GM21619 (cell line): Measurements from ENCODE around the gene ZFAND3.

Source experiments
- ATAC-seq: cut with Tn5 transposase; IDR thresholded peaks from one replicate; pipeline ENCODE4 v1.9.1; 2021; ENCODE audit not compliant: unreplicated experiment

The ZFAND3 gene

DNA sequence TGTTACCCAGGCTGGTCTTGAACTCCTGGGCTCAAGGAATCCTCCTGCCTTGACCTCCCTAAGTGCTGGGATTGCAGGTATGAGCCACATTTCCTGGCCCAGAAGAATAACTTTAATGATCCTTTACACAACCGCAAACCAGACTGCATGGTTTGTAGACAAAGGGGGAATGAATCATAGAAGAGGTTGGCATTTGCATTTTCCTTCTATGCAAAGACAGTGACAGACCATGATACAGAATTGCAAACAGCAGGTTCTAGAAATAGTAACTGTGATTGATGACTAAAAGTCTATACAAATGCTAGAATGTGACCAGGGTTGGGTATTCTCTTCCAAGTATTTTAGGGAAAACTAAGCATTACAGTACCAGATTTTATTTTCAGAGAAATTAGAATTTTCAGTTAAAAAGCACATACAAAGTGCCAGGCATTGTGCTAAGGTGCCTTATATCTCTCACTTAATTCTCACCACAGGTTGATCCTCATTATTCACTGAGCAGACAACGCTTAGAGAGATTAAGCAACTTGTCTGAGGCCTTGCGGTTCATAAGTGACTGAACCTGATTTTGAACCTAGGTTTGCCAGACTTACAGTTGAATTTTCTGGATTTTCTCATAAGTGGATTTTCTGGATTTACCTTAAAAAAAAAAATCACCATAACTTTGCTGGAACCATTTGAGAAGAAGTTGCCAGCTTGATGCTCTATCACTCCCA, 146.6 kb downstream of the ZFAND3 start:
- peak; percentile 49 for ATAC-seq

GRCh38 chr6:37966801-37967200, 147.3 kb downstream of the ZFAND3 start:
- no peak for ATAC-seq

- no peak for ATAC-seq
Observed at GRCh38 chr6:37967651-37968050, 148.1 kb downstream of the ZFAND3 start.

DNA sequence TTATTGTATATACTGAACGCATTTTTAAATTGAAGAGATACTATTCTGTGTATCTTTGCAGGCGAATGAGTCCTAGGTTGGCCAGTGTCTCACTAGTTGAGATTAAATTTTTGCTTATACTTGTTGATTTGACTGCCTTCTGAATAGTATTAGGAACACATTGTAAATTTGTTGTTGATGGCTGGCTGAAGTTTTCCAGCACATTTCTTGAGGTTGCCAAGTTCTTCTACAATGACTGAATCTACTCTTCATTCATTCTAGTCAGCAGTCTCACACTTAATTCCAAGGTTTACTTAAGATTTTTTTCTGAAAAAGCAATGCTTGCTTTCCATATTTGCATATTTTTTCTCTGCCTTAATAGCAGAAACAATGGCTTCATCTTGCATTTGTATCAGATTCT, 151.7 kb downstream of the ZFAND3 start:
- ATAC-seq, result no peak

DNA sequence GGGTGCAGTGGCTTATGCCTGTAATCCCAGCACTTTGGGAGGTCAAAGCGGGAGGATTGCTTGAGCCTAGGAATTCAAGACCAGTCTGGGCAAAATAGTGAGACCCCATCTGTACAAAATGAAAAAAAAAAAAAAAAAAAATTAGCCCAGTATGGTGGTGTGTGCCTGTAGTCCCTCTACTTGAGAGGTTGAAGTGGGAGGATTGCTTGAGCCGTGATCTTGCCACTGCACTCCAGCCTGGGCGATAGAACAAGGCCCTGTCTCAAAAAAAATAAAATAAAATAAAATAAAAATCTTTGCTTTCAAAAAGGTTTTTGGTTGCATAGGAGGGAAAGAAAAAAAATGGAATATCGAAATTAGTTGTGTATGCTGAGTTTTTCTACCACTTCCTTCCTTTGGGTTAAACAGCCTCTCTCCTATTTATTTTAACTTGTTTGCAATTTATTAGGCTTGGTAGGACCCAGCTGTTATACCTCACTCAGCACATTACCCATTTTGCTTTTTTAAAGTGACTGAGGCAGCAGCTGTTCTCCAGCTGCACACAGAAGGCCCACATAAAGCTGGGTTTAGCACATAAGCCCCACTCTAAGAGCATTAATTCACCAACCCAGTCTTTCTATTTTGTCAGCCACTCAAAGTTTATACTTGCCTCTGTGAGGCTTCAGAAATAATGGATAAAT, 152.3 kb downstream of the ZFAND3 start:
- no peak for ATAC-seq

- ATAC-seq, result no peak
Observed at GRCh38 chr6:37972994-37973757, 153.6 kb downstream of the ZFAND3 start.

DNA sequence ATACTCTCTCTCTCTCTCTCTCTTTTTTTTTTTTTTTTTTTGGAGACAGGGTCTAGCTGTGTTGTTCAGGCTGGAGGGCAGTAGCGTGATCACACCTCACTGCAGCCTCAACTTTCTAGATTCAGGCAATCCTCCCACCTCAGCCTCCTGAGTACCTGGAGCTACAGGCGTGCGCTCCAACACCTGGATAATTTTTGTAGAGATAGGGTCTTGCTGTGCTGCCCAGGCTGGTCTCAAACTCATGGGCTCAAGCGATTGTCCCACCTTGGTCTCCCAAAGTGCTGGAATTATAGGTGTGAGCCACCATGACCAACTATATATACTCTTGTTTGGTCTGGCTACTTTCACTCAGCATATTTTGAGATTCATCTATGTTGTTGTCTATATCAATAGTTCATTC, 154.9 kb downstream of the ZFAND3 start:
- ATAC-seq, result no peak

- no peak for ATAC-seq
Observed at GRCh38 chr6:37974943-37975342, 155.4 kb downstream of the ZFAND3 start.

- ATAC-seq, result no peak
Observed at GRCh38 chr6:37977715-37978114, 158.2 kb downstream of the ZFAND3 start.

DNA sequence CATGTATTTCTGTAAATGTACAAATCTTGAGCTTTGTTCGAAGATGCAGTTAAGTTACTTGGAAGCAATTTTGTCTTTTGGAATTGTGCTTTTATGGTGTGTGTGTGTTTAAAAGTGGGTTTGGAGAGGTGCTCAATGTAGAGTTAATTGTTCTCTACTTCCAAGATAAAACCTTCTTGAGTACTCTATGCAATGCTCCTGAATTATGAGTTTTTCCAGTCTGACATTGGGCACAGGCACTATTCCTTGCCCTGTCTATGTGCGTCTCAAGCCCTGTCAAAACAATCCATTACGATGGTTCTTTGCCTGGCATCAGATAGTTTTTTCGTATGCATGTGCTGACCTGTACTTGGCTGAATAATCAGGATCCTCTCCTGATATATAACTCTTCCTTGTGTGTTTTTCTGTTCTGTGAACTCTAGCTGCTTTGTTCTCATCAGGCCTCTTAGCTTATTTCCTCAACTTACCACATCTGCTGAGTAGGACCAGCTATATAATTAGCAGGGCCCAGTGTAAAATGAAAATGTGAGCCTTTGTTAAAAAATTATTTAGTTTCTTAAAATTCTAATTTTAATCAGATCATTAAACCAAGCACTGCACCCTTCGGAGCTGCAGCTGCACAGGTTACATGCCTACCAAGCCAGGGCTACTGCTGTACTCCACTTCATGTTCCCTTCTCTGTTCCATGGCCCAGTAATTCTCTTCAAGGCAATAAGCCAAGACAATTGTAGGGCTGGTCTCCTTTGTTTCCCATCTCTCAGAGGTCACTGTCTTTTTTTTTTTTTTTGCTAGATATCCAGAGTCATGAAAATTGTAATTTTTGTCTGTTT, 160.1 kb downstream of the ZFAND3 start:
- ATAC-seq, result no peak

- ATAC-seq, result no peak
Observed at GRCh38 chr6:37980222-37980595, 160.7 kb downstream of the ZFAND3 start.

DNA sequence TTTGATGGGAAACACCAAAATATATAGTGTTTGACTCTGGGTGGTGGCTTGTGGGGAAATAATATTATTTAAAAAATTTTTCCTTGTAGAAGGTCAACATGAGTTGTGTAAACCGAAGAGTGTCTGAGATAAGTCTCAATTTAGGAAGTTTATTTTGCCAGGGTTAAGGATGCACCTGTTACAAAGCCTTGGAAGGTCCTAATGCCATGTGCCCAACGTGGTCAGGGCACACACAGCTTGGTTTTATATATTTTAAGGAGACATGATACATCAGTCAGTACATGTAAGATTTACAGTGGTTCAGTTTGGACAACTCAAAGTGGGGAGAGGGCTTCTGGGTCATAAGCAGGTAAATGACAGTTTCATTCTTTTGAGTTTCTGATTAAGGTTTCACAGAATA, 162.1 kb downstream of the ZFAND3 start:
- no peak for ATAC-seq

GRCh38 chr6:37982317-37982716, 162.8 kb downstream of the ZFAND3 start:
- no peak for ATAC-seq

DNA sequence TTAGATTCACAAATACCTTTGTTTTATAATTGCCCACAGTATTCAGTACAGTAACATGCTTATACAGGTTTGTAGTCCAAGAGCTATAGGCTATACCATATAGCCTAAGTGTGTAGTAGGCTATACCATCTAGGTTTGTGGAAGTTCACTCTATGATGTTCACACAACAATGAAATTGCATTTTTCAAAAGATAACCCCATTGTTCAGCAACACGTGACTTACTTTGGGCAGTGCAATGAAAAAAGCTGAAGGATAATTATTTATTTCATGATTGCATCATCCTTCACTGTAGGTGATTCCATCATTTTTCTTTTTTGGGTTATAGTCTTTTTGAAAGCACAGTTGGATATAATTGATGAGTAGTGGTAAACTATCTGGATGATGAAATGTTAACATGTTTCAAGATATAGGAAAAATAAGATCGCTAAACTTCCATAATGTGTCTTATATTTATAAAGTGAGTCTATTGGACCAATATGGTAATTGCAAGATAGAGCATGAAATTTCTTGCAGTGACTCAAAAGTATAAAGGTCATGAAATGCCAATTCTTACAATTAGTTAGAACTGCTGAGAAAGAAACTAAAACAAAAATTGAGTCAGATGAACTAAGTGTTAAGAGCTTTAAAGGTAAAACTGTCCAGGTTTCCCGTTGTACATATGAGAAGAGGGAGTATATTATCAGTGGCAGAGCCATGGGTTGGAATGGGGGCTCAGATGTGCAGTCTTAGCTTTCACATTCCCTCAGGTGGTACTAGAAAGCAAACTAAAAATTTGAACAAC, 164.4 kb downstream of the ZFAND3 start:
- ATAC-seq, result no peak

GRCh38 chr6:37984578-37984977, 165.1 kb downstream of the ZFAND3 start:
- ATAC-seq, result no peak

- ATAC-seq, result no peak
Observed at GRCh38 chr6:37985355-37985754, 165.8 kb downstream of the ZFAND3 start.

DNA sequence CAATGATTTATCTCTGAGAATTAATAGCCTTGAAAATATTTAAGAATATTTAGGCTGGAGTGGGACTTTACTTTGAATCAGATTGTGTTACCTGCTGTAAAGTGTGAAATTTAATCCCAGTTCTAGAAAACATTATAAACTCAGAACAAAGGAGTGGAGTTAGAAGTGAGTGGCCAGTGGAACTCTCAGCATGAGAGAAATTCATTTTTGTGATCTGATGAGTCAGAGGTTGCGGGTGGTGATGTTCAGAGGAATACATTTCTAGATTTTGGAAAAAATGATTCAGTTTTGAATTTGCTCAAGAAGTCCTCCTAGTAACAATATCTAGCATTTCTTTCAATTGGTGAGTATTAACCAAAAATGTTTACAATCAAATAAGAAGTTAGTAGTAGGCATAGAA, 167.5 kb downstream of the ZFAND3 start:
- ATAC-seq, result no peak

DNA sequence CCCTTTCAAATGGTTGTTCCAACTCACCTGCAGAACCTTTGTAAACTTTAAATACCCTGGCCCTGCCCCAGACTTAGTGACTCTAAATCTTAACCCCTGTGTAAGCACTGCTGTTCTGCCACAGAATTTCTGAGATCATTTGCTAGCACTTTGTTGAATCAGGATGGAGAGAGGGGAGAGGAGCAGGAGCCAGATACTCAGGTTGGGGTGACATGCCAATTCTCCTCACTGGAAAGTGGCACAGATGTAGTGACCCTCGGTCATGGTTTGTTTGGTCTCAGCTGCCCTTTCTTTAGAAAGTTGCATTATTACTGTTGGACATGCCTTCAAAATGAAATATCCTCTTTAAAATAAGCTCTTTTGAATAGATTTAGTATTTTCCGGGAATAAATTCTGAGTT, 168.0 kb downstream of the ZFAND3 start:
- no peak for ATAC-seq

GRCh38 chr6:37988127-37988526, 168.6 kb downstream of the ZFAND3 start:
- ATAC-seq, result no peak

GRCh38 chr6:37988696-37989095, 169.2 kb downstream of the ZFAND3 start:
- no peak for ATAC-seq
